ENCODE measurements around the gene THBS2.
"Not testable (repeated sequence)": the region's sequence is repeated elsewhere in the genome, so short reads cannot be mapped to it uniquely, and the experiment has no call there.

THBS2 gene

GRCh38 chr6:169188051-169188470 lies 65.6 kb downstream of the THBS2 start:
- TF ChIP-seq ZNF274 (IDR thresholded peaks at IDR 0.05; ENCODE audit: low read depth, low read length) = no peak
- no peak overlapping the region for H3K4me3 ChIP-seq (ENCODE audit: low read length)

GRCh38 chr6:169186496-169187169 lies 67.0 kb downstream of the THBS2 start:
- TF ChIP-seq ZNF274 (IDR thresholded peaks at IDR 0.05; ENCODE audit: low read depth, low read length) = no peak
- no peak overlapping the region for H3K4me3 ChIP-seq (ENCODE audit: low read length)

- no peak overlapping the region for H3K4me3 ChIP-seq (ENCODE audit: low read length)
- TF ChIP-seq ZNF274 (IDR thresholded peaks at IDR 0.05; ENCODE audit: low read depth, low read length) = no peak
These were observed 67.8 kb downstream of the THBS2 start for GRCh38 chr6:169185692-169186485.

- H3K4me3 ChIP-seq (ENCODE audit: low read length) = no peak overlapping the region
- TF ChIP-seq ZNF274 (IDR thresholded peaks at IDR 0.05; ENCODE audit: low read depth, low read length) = no peak
These were observed 68.6 kb downstream of the THBS2 start for GRCh38 chr6:169185011-169185521.

GRCh38 chr6:169184419-169184818 lies 69.2 kb downstream of the THBS2 start:
- no peak for TF ChIP-seq ZNF274 (IDR thresholded peaks at IDR 0.05; ENCODE audit: low read depth, low read length)
- no peak overlapping the region for H3K4me3 ChIP-seq (ENCODE audit: low read length)

- TF ChIP-seq ZNF274 (IDR thresholded peaks at IDR 0.05; ENCODE audit: low read depth, low read length) = no peak
- no peak overlapping the region for H3K4me3 ChIP-seq (ENCODE audit: low read length)
These were observed 70.4 kb downstream of the THBS2 start for GRCh38 chr6:169183233-169183632.

GRCh38 chr6:169179831-169180230 lies 73.8 kb downstream of the THBS2 start:
- H3K4me3 ChIP-seq (ENCODE audit: low read length) = not testable (repeated sequence)

GRCh38 chr6:169177516-169178166 lies 76.0 kb downstream of the THBS2 start:
- no peak overlapping the region for H3K4me3 ChIP-seq (ENCODE audit: low read length)
- TF ChIP-seq ZNF274 (IDR thresholded peaks at IDR 0.05; ENCODE audit: low read depth, low read length) = no peak

- TF ChIP-seq ZNF274 (IDR thresholded peaks at IDR 0.05; ENCODE audit: low read depth, low read length) = no peak
- no peak overlapping the region for H3K4me3 ChIP-seq (ENCODE audit: low read length)
These were observed 77.2 kb downstream of the THBS2 start for GRCh38 chr6:169176361-169176991.

- no peak overlapping the region for H3K4me3 ChIP-seq (ENCODE audit: low read length)
- no peak for TF ChIP-seq ZNF274 (IDR thresholded peaks at IDR 0.05; ENCODE audit: low read depth, low read length)
These were observed 78.2 kb downstream of the THBS2 start for GRCh38 chr6:169175360-169175887.

- TF ChIP-seq ZNF274 (IDR thresholded peaks at IDR 0.05; ENCODE audit: low read depth, low read length) = no peak
- H3K4me3 ChIP-seq (ENCODE audit: low read length) = no peak overlapping the region
These were observed 78.9 kb downstream of the THBS2 start for GRCh38 chr6:169174516-169175359.

GRCh38 chr6:169173532-169174268 lies 79.9 kb downstream of the THBS2 start:
- H3K4me3 ChIP-seq (ENCODE audit: low read length) = no peak overlapping the region
- no peak for TF ChIP-seq ZNF274 (IDR thresholded peaks at IDR 0.05; ENCODE audit: low read depth, low read length)

GRCh38 chr6:169172946-169173345 lies 80.7 kb downstream of the THBS2 start:
- H3K4me3 ChIP-seq (ENCODE audit: low read length) = no peak overlapping the region
- TF ChIP-seq ZNF274 (IDR thresholded peaks at IDR 0.05; ENCODE audit: low read depth, low read length) = no peak
